GM19035 (cell line): ENCODE measurements around the gene GPR63.

Experiments
- ATAC-seq: cut with Tn5 transposase; IDR thresholded peaks from one replicate; pipeline ENCODE4 v1.9.1; 2021; ENCODE audit not compliant: unreplicated experiment

Gene GPR63

GRCh38 chr6:96823743-96824142 lies 13.5 kb downstream of the GPR63 start:
- no peak for ATAC-seq

- no peak for ATAC-seq
Measured at GRCh38 chr6:96821034-96821433, 16.2 kb downstream of the GPR63 start.

- no peak for ATAC-seq
Measured at GRCh38 chr6:96816301-96816817, 20.9 kb downstream of the GPR63 start.

- ATAC-seq = no peak
Measured at GRCh38 chr6:96814625-96815024, 22.7 kb downstream of the GPR63 start.

GRCh38 chr6:96812077-96812703 lies 25.1 kb downstream of the GPR63 start:
- ATAC-seq = no peak

GRCh38 chr6:96811670-96812069 lies 25.6 kb downstream of the GPR63 start:
- ATAC-seq = no peak

GRCh38 chr6:96811136-96811535 lies 26.1 kb downstream of the GPR63 start:
- ATAC-seq = no peak

GRCh38 chr6:96809119-96809518 lies 28.2 kb downstream of the GPR63 start:
- no peak for ATAC-seq

- ATAC-seq = no peak
Measured at GRCh38 chr6:96803106-96803481, 34.2 kb downstream of the GPR63 start.

- no peak for ATAC-seq
Measured at GRCh38 chr6:96795481-96795880, 41.8 kb downstream of the GPR63 start.

GRCh38 chr6:96794980-96795379 lies 42.3 kb downstream of the GPR63 start:
- ATAC-seq = no peak

GRCh38 chr6:96792561-96793190 lies 44.6 kb downstream of the GPR63 start:
- ATAC-seq = no peak

GRCh38 chr6:96789871-96790270 lies 47.4 kb downstream of the GPR63 start:
- no peak for ATAC-seq

GRCh38 chr6:96787846-96788580 lies 49.3 kb downstream of the GPR63 start:
- no peak for ATAC-seq

- no peak for ATAC-seq
Measured at GRCh38 chr6:96786336-96786735, 50.9 kb downstream of the GPR63 start.

GRCh38 chr6:96784650-96785049 lies 52.6 kb downstream of the GPR63 start:
- ATAC-seq = no peak

- ATAC-seq = no peak
Measured at GRCh38 chr6:96783307-96783706, 54.0 kb downstream of the GPR63 start.

- ATAC-seq = no peak
Measured at GRCh38 chr6:96781557-96781956, 55.7 kb downstream of the GPR63 start.

GRCh38 chr6:96777113-96777512 lies 60.2 kb downstream of the GPR63 start:
- no peak for ATAC-seq

- ATAC-seq = no peak
Measured at GRCh38 chr6:96775727-96776400, 61.4 kb downstream of the GPR63 start.

GRCh38 chr6:96766769-96767168 lies 70.5 kb downstream of the GPR63 start:
- no peak for ATAC-seq

- no peak for ATAC-seq
Measured at GRCh38 chr6:96762599-96762998, 74.7 kb downstream of the GPR63 start.
